ENCODE data around the gene ZBTB7B. TPM values are rescaled to one million over a fixed set of nuclear protein-coding genes. Genes with fewer than 3 reads are reported as not detected.

Gene ZBTB7B
- total RNA-seq, 1 donor from 2014 or later, result 29.9 TPM

GRCh38 chr1:155052439-155053395 is 50.1 kb downstream of the ZBTB7B start:
- Mint-ChIP-seq H3K27ac (no peak overlapping the region), H3K9me3 (ENCODE audit: low read depth) (no peaks in the 10 kb centered on the region), H3K4me1 (ENCODE audit: low read depth) (peaks cover 12% of the 10 kb centered on the region), H3K36me3 (ENCODE audit: insufficient read depth) (no peaks in the 10 kb centered on the region), H3K4me3 (ENCODE audit: low read depth) (peak overlapping the region; percentile 59), H3K27me3 (peaks cover 18% of the 10 kb centered on the region)
- TF ChIP-seq CTCF (IDR thresholded peaks at IDR 0.05; ENCODE audit: unreplicated experiment), result no peak
- no peak for DNase-seq (ENCODE audit: low spot score, unreplicated experiment)

- Mint-ChIP-seq H3K4me1 (ENCODE audit: low read depth) (peaks cover 12% of the 10 kb centered on the region), H3K9me3 (ENCODE audit: low read depth) (no peaks in the 10 kb centered on the region), H3K4me3 (ENCODE audit: low read depth) (no peak overlapping the region), H3K27me3 (peaks cover 18% of the 10 kb centered on the region), H3K27ac (no peak overlapping the region), H3K36me3 (ENCODE audit: insufficient read depth) (no peaks in the 10 kb centered on the region)
- no peak for DNase-seq (ENCODE audit: low spot score, unreplicated experiment)
- no peak for TF ChIP-seq CTCF (IDR thresholded peaks at IDR 0.05; ENCODE audit: unreplicated experiment)
Measured at GRCh38 chr1:155053531-155054105, 51.0 kb downstream of the ZBTB7B start.

- no peak overlapping the region for H3K27ac Mint-ChIP-seq
- H3K36me3 Mint-ChIP-seq (ENCODE audit: insufficient read depth), result no peaks in the 10 kb centered on the region
- H3K4me1 Mint-ChIP-seq (ENCODE audit: low read depth), result peaks cover 6% of the 10 kb centered on the region
- no peaks in the 10 kb centered on the region for H3K9me3 Mint-ChIP-seq (ENCODE audit: low read depth)
- TF ChIP-seq CTCF (IDR thresholded peaks at IDR 0.05; ENCODE audit: unreplicated experiment), result no peak
- no peak overlapping the region for H3K4me3 Mint-ChIP-seq (ENCODE audit: low read depth)
- no peak for DNase-seq (ENCODE audit: low spot score, unreplicated experiment)
- H3K27me3 Mint-ChIP-seq, result peaks cover 11% of the 10 kb centered on the region
Measured at GRCh38 chr1:155057104-155057503, 54.5 kb downstream of the ZBTB7B start.

- Mint-ChIP-seq H3K36me3 (ENCODE audit: insufficient read depth) (no peaks in the 10 kb centered on the region), H3K27me3 (peaks cover 7% of the 10 kb centered on the region), H3K27ac (no peak overlapping the region), H3K4me1 (ENCODE audit: low read depth) (peaks cover 8% of the 10 kb centered on the region), H3K4me3 (ENCODE audit: low read depth) (no peak overlapping the region), H3K9me3 (ENCODE audit: low read depth) (no peaks in the 10 kb centered on the region)
- TF ChIP-seq CTCF (IDR thresholded peaks at IDR 0.05; ENCODE audit: unreplicated experiment), result peak; percentile 25
- no peak for DNase-seq (ENCODE audit: low spot score, unreplicated experiment)
Measured at GRCh38 chr1:155057788-155058211, 55.2 kb downstream of the ZBTB7B start.

- peaks cover 21% of the 10 kb centered on the region for H3K4me1 Mint-ChIP-seq (ENCODE audit: low read depth)
- H3K27me3 Mint-ChIP-seq, result peaks cover 3% of the 10 kb centered on the region
- DNase-seq (ENCODE audit: low spot score, unreplicated experiment), result no peak
- no peak overlapping the region for H3K4me3 Mint-ChIP-seq (ENCODE audit: low read depth)
- no peak overlapping the region for H3K27ac Mint-ChIP-seq
- TF ChIP-seq CTCF (IDR thresholded peaks at IDR 0.05; ENCODE audit: unreplicated experiment), result no peak
- peaks cover 1% of the 10 kb centered on the region for H3K36me3 Mint-ChIP-seq (ENCODE audit: insufficient read depth)
- no peaks in the 10 kb centered on the region for H3K9me3 Mint-ChIP-seq (ENCODE audit: low read depth)
Measured at GRCh38 chr1:155060736-155061135, 58.1 kb downstream of the ZBTB7B start.
